Glomerular endothelial cell (primary cell): ENCODE measurements around the gene ESYT2. TPM values are rescaled to one million over a fixed set of nuclear protein-coding genes. Genes with fewer than 3 reads are reported as not detected.
"Not testable (repeated sequence)": the region's sequence is repeated elsewhere in the genome, so short reads cannot be mapped to it uniquely, and the experiment has no call there.

ENCODE experiments used
- DNase-seq: peaks from one replicate; pipeline ENCODE4 v3.0.0-alpha.2; 2011; ENCODE audit warnings: low read depth, low spot score; ENCODE audit errors: extremely low read depth
- total RNA-seq: library from RNA; depleted of rRNA; stranded (reverse); fragments of >200 nt; gene quantifications from 2 replicates; pipeline ENCODE4 v1.2.3, GENCODE V29; 2015

The ESYT2 gene
- total RNA-seq, 1 donor from 2014 or later = 49.5 TPM

DNA sequence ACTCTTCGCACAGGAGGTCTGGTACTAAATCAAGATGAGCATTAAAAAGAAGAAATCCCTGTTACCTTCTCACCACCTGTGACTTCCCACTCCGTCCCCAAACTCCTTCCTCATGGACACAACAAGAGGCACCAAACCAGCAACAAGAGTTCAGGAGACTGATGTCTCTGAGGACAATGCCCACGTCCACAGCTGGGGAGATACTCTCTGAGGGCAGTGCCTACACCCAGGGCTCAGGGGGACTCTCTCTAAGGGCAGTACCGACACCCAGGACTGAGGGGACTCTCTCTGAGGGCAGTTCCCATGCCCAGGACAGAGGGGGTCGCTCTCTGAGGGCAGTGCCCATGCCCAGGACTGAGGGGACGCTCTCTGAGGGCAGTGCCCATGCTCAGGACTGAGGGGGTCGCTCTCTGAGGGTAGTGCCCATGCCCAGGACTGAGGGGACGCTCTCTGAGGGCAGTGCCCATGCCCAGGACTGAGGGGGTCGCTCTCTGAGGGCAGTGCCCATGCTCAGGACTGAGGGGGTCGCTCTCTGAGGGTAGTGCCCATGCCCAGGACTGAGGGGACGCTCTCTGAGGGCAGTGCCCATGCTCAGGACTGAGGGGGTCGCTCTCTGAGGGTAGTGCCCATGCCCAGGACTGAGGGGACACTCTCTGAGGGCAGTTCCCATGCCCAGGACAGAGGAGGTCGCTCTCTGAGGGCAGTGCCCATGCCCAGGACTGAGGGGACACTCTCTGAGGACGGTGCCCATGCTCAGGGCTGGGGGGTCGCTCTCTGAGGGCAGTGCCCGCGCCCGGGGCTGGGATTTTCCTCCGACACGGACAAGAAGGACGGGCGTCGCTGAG is 125.4 kb downstream of the ESYT2 start:
- not testable (repeated sequence) for DNase-seq

DNA sequence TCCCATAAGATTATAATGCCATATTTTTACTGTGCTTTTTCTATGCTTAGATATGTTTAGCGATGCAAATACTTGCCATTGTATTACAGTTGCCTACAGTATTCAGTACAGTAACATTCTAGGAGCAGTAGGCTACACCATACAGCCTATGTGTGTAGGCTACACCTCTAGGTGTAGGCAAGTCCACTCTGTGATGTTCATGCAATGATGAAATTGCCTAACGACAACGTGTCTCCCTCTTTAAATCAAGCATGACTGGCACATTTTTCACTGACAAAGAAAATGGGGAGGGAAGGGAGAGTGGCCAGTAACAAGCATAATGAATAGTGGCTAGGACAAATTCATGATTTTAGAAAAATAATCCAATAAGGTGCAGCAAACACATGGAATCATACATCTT is 126.4 kb downstream of the ESYT2 start:
- DNase-seq = no peak

DNA sequence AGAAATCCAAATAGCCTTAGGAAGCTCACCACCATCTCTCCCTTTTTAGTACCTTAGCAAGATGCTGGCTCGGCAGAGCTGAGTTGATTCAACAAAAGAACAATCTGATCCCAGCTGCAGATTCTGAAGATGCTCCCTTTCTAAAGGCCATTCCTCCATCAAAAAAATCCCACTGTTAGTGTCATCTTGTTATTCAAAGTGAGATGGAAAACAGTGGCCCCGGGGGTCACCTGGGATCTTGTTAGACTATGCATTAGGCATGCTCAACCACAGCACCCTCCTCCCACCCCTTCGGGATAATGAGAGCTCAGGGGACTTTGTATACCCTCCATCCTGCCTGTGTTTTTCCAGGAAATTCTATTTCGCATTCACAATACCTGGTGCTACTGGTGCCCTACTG is 127.1 kb downstream of the ESYT2 start:
- DNase-seq = no peak

DNA sequence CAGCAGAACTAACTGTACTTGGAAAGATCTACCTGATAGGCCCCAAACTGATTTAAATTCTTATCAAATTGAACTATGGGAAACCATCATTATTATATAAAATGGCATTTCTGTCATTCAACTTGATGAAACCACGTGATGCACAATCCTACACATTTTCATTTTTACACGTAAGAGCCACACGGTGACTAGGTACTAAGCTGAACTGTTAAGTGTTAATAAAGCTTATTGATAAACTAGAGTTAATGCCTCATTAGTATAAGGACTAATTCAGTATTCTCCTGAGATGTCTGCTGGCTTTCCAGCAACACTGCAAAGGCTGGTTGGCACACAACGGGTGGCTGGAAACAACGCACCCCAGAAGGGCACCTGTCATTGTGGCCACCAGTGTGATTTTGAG is 129.3 kb downstream of the ESYT2 start:
- DNase-seq = no peak

DNA sequence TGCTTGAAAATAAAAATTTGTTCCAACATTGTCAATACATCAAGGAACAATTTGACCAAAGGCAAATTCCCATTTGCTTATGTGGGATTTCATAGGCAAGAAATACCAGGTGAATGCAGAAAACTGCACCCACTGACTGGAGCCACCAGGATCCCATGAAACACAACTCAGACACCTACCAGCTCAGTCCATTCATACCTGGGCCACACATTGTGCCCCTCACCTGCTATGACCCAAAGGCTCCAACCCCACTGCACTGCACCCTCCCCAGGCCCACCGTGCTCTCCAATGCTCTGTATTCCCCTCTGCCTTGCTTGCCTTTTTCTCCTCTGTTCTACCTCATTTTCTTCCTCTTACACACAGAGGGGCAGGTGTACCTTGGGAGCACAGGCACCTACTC is 130.0 kb downstream of the ESYT2 start:
- no peak for DNase-seq

DNA sequence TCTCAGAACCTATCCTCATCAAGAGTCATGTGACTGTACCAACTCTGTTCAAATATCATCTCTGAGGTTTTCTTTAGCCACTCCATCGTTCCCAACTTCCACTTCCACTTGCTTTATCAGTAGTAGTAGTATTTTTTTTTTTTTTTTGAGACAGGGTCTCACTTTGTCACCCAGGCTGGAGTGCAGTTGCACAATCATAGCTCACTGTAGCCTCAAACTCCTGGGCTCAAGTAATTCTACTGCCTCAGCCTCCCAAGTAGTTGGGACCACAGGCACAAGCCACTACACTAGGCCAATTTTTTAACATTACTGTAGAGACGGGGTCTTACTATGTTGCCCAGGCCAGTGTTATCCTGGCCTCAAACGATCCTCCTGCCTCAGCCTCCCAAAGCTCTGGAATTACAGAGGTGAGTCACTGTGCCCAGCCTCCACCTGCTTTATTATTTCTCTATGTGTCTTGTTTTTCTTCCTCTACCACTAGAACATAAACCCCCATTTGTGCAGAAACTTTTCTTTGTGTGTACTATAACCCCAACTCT is 130.6 kb downstream of the ESYT2 start:
- DNase-seq = no peak

DNA sequence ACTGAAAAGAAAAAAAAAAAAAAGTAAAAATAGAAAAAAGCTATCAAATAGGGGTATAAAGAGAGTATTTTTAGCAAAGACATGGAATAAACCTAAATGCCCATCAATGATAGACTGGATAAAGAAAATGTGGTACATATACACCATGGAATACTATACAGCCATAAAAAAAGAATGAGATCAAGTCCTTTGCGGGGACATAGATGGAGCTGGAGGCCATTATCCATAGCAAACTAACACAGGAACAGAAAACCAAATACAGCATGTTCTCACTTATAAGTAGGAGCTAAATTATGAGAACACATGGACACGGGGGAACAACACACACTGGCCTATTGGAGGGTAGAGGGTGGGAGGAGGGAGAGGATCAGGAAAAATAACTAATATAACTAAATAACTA is 131.7 kb downstream of the ESYT2 start:
- DNase-seq = not testable (repeated sequence)

DNA sequence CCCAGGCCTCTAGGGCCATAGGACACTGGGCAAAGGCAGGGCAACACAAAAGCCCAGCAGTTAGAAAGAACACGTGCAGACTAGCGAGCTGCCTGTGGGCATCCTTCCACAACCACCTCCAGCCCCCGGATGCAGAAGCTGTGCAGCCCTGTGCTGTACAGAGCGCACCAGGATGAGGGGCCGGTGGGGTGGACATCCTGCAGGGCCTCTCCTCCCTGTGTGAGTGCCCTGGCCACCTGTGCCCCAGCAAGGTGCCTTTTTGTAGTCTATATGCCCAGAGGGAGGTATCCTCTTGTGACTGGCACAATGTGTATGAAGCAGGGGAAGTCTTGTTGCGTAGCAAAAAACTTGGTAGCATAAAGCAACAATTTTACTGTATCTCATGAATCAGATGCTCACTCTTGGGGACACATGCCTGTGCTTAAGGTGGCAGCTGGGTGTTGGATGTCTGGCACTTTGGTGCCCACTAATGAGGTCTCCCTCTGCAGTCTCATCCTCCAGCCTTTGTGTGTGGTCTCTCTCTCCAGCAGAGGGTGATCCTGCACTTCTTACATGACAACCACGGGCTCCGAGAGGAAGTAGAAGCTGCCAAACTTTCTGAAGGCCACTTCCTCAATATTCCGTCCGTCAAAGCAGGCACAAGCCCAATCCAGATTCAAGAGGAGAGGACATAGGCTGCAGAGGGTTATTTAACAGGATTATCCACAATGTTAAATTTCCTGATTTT is 133.4 kb downstream of the ESYT2 start:
- peak; percentile 64 for DNase-seq

DNA sequence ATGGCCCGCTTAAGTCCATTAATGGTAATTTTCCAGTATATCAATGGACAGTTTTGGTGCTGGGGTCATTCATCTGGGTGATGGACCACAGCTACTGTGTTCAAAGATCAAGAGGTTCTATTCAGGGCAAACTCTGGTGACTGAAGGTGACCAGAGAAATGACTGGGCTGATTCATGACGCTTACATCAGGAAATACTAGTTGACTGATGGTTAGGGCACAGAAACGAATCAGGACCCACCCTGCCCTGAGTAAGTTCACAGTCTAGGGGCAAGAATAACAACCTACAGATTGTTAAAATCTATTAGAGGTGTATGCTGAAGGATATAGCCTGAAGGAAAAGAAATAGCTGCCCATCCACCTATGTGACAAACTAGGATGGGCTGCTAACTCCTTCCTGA is 134.3 kb downstream of the ESYT2 start:
- no peak for DNase-seq

DNA sequence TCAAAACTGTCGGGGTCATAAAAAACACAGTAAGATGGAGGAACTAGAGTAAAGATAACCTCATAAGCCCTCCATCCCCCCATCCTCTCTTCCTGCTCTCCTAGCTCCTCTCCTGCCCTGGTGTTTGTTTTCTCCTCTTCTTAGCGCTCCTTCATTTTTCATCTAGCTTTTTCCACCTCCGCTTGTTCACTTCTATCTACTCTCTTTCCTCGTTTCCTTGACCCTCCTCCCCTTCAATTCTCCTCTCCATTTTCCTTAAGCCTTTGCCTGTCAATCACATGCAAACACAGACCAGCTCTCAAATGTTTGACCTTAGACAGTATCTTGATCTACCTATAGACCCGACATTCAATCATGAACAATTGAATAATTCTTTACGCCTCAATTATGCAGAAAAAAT is 134.7 kb downstream of the ESYT2 start:
- DNase-seq = no peak

DNA sequence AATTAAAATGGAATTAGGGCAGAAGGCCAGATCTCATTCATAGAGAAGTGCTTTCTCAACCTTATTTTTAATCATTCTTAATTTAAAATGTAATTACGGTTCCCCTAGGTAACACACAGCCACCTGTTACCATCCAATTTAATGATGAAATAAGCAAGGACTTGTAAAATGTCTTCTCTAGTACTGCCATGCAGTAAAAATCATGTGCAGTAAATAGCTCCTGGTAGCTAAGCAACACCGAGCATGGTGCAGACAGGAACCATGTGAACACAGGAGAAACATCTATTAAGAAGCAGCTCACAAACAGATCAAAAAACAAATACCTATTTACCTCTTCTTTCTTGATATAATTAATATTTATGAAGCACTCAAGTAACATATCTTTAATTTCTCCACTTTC is 139.8 kb downstream of the ESYT2 start:
- no peak for DNase-seq

DNA sequence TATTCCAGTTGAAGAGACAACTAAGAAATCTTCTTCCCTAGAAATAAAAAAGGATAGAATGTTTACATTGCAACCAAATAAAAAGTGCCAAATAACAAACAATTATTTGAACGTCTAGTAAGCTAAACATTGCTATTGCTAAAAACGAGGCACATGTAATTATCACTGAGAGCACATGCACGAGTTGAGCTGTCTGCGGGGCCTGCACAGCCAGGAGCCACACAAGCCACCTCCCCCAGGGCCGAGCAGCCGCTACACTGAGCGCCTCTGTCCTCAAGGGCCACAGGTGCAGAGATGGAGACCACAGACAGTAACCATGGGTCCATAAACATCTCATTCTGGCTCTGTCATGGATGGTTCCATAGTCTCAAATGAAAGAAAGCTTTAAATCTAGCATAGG is 141.9 kb downstream of the ESYT2 start:
- DNase-seq = no peak

DNA sequence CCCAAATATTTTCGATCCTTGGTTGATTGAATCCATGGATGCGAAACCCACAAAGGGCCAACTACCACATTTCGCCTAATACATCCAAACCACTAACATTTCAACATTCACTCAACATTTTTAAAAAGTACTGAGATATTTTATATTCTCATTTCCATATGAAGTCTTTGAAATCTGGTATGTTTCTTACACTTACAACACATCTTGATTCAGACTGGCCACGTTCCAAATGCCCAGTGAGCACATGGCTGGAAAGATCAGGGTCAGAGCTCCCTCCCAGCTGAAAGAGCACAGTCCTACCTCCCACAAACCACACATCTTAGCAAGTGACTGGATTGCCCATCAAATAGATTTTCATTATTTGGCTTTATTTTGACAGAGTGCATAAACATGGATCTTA is 143.6 kb downstream of the ESYT2 start:
- no peak for DNase-seq

DNA sequence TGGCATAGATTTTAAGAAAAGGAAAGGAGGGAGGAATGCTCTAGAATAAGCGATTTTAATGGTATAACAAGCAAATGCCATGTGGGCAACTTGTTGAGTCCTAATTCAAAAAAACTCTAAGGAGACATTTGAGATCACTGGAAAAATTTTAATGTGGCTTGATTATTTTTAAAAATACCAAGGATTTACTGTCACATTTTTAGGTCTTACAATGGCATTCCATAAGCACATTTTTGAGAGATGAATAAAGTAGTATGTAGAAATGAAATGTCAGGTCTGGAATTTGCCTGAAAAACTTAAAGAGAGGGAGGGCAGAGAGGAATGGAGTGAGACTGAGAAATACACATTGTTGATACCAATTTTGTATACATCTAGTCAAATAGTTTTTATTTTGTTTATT is 145.0 kb downstream of the ESYT2 start:
- no peak for DNase-seq

DNA sequence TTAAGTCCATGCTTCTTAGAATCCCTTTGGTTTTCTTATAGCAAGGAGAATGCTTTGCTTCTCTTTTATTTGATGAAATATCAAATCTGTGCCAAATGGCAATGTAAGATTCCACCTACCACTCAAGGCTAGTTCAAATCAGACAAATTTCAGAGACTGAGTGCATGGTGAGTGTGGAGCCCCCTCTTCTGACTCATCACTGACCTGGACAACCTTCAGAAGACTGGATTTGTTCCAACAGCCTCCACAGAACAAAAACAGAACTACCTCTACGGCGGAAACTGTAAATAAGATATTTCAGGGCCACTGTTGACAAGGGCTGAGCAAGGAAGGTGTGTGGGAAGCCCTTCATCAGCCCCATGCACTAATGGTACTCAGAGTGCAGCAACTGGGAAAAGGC is 145.8 kb downstream of the ESYT2 start:
- DNase-seq = no peak

DNA sequence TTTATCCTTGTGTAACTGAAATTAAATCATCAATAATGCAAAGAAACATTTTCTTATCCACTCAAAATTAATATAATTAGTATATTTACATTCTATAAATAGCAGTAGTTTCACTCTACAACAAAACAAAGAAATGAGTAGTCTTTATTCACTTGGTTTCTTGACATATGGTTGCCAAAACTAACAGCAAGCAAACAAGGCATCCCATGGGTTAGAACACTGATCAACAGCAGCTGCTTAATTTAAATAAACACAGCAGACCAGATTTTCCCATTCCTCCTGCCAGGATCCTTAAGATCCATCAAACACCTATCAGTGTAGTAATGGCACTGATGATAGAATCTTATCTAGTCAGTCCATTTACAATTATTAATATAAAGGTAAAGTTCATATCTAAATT is 146.9 kb downstream of the ESYT2 start:
- no peak for DNase-seq

Other genes with a start within 250 kb of the ESYT2 start
- 10.0 and 13.0 TPM in 2 replicates for gene PTPRN2, start 241.7 kb downstream of the ESYT2 start, total RNA-seq
- gene NCAPG2, start 124.7 kb downstream of the ESYT2 start, total RNA-seq = 6.0 and 12.7 TPM in 2 replicates
- gene DYNC2I1, start 27.0 kb upstream of the ESYT2 start, total RNA-seq = 5.4 and 12.2 TPM in 2 replicates